Measurements from ENCODE around the gene NMUR2.
A peak's percentile ranks its signal among the peaks of the same experiment; 100 is the strongest.

Gene NMUR2

GRCh38 chr5:152367554-152367953 is 37.5 kb downstream of the NMUR2 start:
- DNase-seq (ENCODE audit: low spot score) = no peak

- no peak for DNase-seq (ENCODE audit: low spot score)
Measured at GRCh38 chr5:152366716-152367115, 38.4 kb downstream of the NMUR2 start.

GRCh38 chr5:152364899-152365298 is 40.2 kb downstream of the NMUR2 start:
- no peak for DNase-seq (ENCODE audit: low spot score)

GRCh38 chr5:152364172-152364571 is 40.9 kb downstream of the NMUR2 start:
- DNase-seq (ENCODE audit: low spot score) = no peak

- no peak for DNase-seq (ENCODE audit: low spot score)
Measured at GRCh38 chr5:152358861-152359568, 46.1 kb downstream of the NMUR2 start.

GRCh38 chr5:152356506-152356905 is 48.6 kb downstream of the NMUR2 start:
- DNase-seq (ENCODE audit: low spot score) = no peak

- no peak for DNase-seq (ENCODE audit: low spot score)
Measured at GRCh38 chr5:152355061-152355460, 50.0 kb downstream of the NMUR2 start.

- no peak for DNase-seq (ENCODE audit: low spot score)
Measured at GRCh38 chr5:152353001-152353400, 52.1 kb downstream of the NMUR2 start.

GRCh38 chr5:152349683-152350526 is 55.2 kb downstream of the NMUR2 start:
- peak; percentile 4 for DNase-seq (ENCODE audit: low spot score)
